HG02610 (cell line): ENCODE results near the gene COG6.

Source experiments
- ATAC-seq: cut with Tn5 transposase; IDR thresholded peaks from one replicate; pipeline ENCODE4 v1.9.1; 2021; ENCODE audit warnings: mild to moderate bottlenecking, moderate library complexity; ENCODE audit not compliant: unreplicated experiment

COG6 gene

GRCh38 chr13:39676315-39676876, 20.9 kb downstream of the COG6 start:
- no peak for ATAC-seq

- peak; percentile 34 for ATAC-seq
These were observed 26.8 kb downstream of the COG6 start for GRCh38 chr13:39682310-39682709.

DNA sequence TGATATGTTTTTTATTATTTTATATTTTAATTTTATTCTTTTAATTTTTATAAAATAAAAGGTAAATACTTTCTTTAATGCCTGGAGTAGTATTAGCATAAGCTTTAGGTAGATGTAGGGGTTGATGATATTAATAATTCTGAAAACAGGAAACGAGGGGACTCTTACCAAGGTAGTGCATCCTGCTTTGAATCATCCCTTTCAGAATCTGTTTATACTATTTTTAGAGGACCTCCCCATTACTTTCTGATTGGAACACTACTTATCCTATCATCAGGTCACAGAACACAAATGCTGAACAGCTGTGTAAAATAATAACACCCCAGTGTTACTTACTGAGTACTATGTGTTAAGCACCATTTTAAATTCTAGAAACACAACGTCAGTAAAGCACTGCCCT, 27.3 kb downstream of the COG6 start:
- ATAC-seq = peak; percentile 86

DNA sequence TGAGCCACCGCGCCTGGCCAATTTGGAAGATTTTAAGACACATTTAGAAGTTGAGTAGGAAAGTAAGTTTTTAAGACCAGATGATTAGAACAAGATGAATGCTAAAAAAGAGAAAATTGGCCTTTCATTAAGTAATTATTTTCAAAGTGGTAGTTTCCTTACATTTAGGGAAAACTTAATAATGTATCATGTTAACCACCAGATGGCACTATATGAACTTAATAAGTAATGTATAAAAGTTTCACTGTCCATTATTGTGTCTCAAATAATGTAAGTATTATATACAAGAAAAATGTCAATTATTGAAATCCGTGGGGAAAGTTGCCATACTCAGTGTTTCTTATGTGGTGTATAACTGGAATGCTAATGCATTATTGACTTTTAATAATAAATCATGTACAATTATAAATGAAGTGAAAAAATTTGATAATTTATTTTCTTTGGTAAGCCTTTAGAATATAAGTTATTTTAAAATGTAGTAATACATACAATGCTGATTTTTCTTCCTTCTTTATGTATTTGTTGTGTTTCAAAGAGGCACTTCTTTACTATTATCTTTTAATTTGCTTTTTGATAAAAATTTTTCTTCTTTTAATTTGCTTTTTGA, 29.2 kb downstream of the COG6 start:
- no peak for ATAC-seq

- no peak for ATAC-seq
These were observed 30.2 kb downstream of the COG6 start for GRCh38 chr13:39685652-39686051.

DNA sequence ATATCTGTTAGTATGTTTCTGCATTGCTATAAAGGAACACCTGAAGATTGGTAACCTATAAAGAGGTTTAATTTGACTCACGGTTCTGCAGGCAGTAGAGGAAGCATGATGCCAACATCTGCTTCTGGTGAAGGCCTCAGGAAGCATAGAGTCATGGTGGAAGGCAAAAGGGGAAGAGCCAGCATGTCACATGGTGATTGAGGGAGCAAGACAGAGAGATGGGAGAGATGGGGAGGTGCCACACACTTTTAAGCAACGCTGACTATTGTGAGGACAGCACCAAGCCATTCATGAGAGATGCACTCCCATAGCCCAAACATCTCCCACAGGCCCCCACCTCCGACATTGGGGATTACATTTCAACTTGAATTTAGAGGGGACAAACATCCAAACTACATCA, 32.8 kb downstream of the COG6 start:
- peak; percentile 27 for ATAC-seq

DNA sequence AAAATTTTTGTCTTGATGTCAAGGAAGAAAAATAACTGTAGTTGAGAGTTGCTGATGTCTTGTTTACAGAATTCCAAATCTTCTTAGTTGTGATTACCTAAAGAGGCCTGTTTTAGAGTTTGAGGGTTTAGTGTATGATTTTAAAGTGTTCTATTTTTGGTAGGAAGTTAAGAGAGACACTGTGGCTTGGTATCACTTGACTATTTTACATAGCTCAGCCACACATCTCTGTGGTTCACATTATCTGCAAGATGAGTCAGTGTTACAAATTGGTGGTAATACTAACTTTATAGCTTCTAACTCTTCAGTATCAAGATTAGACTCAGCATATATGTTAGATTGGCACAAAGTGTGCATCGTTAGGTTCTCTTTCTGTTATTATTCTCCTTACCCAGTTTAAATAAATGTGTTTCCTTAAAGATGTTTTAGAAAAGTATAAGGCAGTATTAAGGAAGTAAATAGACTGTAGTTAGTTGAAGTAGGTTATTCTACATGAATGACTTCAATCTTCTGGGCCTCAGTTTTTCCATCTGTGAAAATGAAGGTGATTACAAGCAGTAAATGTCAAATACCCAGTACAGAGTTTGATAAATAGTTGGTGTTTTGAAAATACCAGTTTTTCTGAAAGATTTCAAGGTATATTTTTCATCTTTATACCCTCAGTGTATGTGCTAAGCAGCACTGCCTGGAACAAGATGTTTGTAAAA, 33.4 kb downstream of the COG6 start:
- ATAC-seq = peak; percentile 91

- no peak for ATAC-seq
These were observed 37.4 kb downstream of the COG6 start for GRCh38 chr13:39692660-39693438.

DNA sequence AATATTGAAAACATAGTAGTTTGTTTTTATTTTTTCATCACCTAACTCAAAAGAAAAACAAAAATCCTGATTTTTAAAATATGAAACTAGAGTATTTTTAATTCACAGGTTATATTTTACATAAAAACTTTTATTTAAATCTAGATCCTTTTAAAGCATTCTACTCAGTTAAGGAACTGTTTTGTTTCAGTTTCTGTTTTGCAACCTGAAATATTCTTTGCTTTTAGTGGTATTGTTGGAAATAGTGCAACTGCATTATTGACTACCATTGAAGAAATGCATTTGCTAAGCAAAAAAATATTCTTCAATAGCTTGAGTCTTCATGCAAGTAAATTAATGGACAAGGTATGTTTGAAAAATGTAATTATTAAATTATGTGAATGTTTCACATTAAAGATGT, 43.8 kb downstream of the COG6 start:
- no peak for ATAC-seq

DNA sequence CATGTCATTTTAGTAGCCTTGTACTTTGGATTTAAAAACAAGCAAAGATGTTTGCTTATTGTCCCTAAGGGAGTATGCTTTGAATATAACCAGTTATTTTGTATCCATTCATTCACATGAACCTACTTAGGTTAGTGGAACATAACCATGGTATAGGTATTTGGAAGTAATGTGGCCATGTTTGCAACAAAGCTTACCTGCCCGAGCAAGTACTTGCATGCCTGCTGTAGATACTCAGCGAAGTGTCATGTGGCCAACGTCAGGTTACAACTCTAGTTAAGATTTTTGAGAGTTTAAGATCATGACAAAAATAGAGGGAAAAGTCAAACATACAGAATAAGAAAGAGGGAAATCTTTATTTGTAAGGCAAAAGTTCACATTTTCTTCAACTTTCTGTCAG, 57.2 kb downstream of the COG6 start:
- ATAC-seq = no peak

GRCh38 chr13:39729156-39729555, 73.7 kb downstream of the COG6 start:
- no peak for ATAC-seq

DNA sequence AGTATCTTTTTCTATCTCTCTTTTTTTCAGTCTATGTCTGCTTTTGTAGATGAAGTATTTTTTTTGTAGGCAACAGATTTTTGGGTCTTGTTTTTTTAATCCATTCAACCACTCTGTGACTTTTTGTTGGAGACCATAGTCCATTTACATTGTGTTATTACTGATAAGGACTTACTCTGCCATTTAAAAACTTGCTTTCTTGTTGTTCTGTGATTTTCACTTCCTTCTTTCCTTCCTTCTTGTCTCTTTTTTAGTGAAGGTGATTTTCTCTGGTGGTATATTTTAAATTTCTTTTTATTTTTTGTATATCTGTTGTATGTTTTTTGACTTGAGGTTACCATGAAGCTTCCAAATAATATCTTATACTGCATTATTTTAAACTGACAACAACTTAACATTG, 79.5 kb downstream of the COG6 start:
- ATAC-seq = no peak

- ATAC-seq = no peak
These were observed 81.6 kb downstream of the COG6 start for GRCh38 chr13:39737047-39737446.

GRCh38 chr13:39740761-39741160, 85.3 kb downstream of the COG6 start:
- no peak for ATAC-seq

- ATAC-seq = no peak
These were observed 93.5 kb downstream of the COG6 start for GRCh38 chr13:39748961-39749360.

- no peak for ATAC-seq
These were observed 94.1 kb downstream of the COG6 start for GRCh38 chr13:39749528-39749927.

- no peak for ATAC-seq
These were observed 96.3 kb downstream of the COG6 start for GRCh38 chr13:39751805-39752204.

GRCh38 chr13:39760521-39760920, 105.1 kb downstream of the COG6 start:
- peak; percentile 84 for ATAC-seq

DNA sequence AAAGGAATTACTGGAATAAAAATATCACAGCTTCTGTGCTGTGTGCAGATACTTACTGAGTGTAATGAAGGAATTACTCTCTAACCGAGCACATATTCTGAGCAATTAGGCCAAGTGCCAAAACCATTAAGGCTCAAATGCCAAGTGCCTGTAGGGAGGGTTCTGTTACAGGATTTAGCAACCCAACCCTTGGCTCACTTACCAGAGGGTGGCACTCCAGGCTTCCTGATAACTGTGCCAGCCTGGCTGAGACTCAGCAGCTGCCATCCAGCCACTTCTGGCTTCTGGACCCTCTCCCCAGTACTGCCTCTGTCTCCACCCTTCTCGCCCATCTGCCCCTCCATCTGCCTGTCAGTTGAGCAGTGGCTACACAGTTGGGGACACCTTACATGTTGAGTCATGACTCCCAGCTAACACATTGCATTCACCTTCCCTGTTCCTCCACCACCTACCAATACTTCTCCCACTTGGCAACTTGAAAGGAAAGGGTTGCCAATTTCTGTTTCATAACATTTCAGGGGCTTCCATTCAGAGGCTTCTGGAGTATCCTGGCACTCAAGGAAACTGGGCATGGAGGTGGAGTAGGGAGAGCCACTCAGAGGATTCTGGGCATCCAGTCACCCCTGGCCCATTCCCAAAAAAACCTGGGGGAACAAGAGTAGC, 110.5 kb downstream of the COG6 start:
- no peak for ATAC-seq

- ATAC-seq = no peak
These were observed 111.1 kb downstream of the COG6 start for GRCh38 chr13:39766464-39767158.
